Erythroblast (primary cell): ENCODE data around the gene CDK5R1.

Experiments
- DNase-seq, 2 experiments: peaks; one replicate each; lab custom pipeline; 2025; lab: John Stamatoyannopoulos, UW
- GATA1 ChIP-seq: IDR thresholded peaks from 2 replicates; pipeline ENCODE4 v1.6.1; 2011; ENCODE audit warnings: low read depth, mild to moderate bottlenecking, control low read depth, low read length, moderate library complexity
- POLR2A ChIP-seq: IDR thresholded peaks from 2 replicates; pipeline ENCODE4 v1.6.1; 2011; ENCODE audit warnings: mild to moderate bottlenecking, low read length

The CDK5R1 gene

GRCh38 chr17:32493571-32493970 lies 6.8 kb downstream of the CDK5R1 start:
- TF ChIP-seq GATA1 = no peak
- no peak for TF ChIP-seq POLR2A
- DNase-seq = no peak

GRCh38 chr17:32493976-32494513 lies 7.3 kb downstream of the CDK5R1 start:
- TF ChIP-seq POLR2A (no peak), GATA1 (no peak)
- DNase-seq = no peak

GRCh38 chr17:32494621-32495358 lies 8.0 kb downstream of the CDK5R1 start:
- DNase-seq = no peak
- TF ChIP-seq GATA1 = no peak
- TF ChIP-seq POLR2A = no peak

GRCh38 chr17:32495359-32496231 lies 8.8 kb downstream of the CDK5R1 start:
- DNase-seq = no peak
- no peak for TF ChIP-seq GATA1
- TF ChIP-seq POLR2A = no peak

GRCh38 chr17:32496395-32497073 lies 9.7 kb downstream of the CDK5R1 start:
- DNase-seq = no peak
- TF ChIP-seq POLR2A (no peak), GATA1 (no peak)

- TF ChIP-seq POLR2A = no peak
- TF ChIP-seq GATA1 = no peak
- DNase-seq = no peak
Observed at GRCh38 chr17:32497431-32498205, 10.8 kb downstream of the CDK5R1 start.

GRCh38 chr17:32498391-32498790 lies 11.6 kb downstream of the CDK5R1 start:
- no peak for TF ChIP-seq POLR2A
- TF ChIP-seq GATA1 = no peak
- DNase-seq = no peak

- TF ChIP-seq GATA1 (no peak), POLR2A (no peak)
- DNase-seq = no peak
Observed at GRCh38 chr17:32502013-32502412, 15.2 kb downstream of the CDK5R1 start.

GRCh38 chr17:32502710-32503109 lies 15.9 kb downstream of the CDK5R1 start:
- TF ChIP-seq POLR2A (no peak), GATA1 (no peak)
- DNase-seq = no peak

- TF ChIP-seq POLR2A = no peak
- TF ChIP-seq GATA1 = no peak
- no peak for DNase-seq
Observed at GRCh38 chr17:32503251-32504165, 16.7 kb downstream of the CDK5R1 start.

GRCh38 chr17:32504166-32504990 lies 17.6 kb downstream of the CDK5R1 start:
- TF ChIP-seq GATA1 (no peak), POLR2A (no peak)
- no peak for DNase-seq

- no peak for DNase-seq
- no peak for TF ChIP-seq GATA1
- TF ChIP-seq POLR2A = no peak
Observed at GRCh38 chr17:32508926-32509325, 22.1 kb downstream of the CDK5R1 start.
